Testis (tissue), 2 donors: ENCODE measurements around the gene KL.

Experiments
- POLR2A ChIP-seq: fragments of 450-650 bp; IDR thresholded peaks from one replicate; pipeline ENCODE4 v1.6.1; 2017; ENCODE audit warnings: antibody characterized with exemption, mild to moderate bottlenecking, moderate library complexity
- TF ChIP-seq, protein P1 (sequence below), 3 experiments: fragments of 450-650 bp in 2 of 3; fragments of 200-600 bp in 1 of 3; sonication (generic) in 1 of 3; IDR thresholded peaks; one replicate each; pipeline ENCODE4 v1.5.1; 2016 to 2019; ENCODE audit warnings: antibody characterized with exemption in 3 of 3, mild to moderate bottlenecking in 2 of 3, moderate library complexity in 1 of 3

DNA sequence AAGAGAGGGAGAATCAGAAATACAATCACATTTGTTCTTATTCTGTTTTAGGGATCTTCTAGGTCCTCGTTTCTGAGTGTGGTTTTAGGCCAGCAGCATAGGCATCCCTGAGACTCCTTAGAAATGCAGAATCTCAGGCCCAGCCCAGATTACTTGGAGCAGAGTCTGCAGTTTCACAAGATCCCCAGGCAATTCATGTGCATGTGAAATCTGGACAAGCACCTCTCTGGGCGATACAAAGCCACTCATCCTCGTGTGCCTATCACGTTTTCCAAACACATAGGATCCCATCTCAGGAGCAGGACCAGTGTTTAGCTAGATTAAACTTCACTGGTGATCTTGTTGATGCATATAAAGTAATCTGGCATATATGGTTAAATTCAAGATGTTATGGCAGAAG is 87.2 kb downstream of the KL start:
- TF ChIP-seq, protein P1, sequence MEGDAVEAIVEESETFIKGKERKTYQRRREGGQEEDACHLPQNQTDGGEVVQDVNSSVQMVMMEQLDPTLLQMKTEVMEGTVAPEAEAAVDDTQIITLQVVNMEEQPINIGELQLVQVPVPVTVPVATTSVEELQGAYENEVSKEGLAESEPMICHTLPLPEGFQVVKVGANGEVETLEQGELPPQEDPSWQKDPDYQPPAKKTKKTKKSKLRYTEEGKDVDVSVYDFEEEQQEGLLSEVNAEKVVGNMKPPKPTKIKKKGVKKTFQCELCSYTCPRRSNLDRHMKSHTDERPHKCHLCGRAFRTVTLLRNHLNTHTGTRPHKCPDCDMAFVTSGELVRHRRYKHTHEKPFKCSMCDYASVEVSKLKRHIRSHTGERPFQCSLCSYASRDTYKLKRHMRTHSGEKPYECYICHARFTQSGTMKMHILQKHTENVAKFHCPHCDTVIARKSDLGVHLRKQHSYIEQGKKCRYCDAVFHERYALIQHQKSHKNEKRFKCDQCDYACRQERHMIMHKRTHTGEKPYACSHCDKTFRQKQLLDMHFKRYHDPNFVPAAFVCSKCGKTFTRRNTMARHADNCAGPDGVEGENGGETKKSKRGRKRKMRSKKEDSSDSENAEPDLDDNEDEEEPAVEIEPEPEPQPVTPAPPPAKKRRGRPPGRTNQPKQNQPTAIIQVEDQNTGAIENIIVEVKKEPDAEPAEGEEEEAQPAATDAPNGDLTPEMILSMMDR (IDR thresholded peaks at IDR 0.05), result no peak
- no peak for TF ChIP-seq POLR2A
